Stomach (tissue), 9 donors: ENCODE results near the gene PRDM16. TPM values are rescaled to one million over a fixed set of nuclear protein-coding genes. Genes with fewer than 3 reads are reported as not detected.

Experiments
- DNase-seq, 2 donors: peaks; one replicate each; pipeline versions ENCODE4 v3.0.0 to v3.0.0-alpha.2; 2013 to 2019
- H3K27ac ChIP-seq, 5 donors: fragments of 200-600 bp in 4 of 5; sonication (generic) in 4 of 5; one replicate each; pipeline ENCODE4 v1.5.1; 2013 to 2019; ENCODE audit warnings: mild to moderate bottlenecking in 1 of 5, moderate library complexity in 1 of 5
- H3K27me3 ChIP-seq, 3 donors: fragments of 200-600 bp; sonication (generic); one replicate each; pipeline ENCODE4 v1.5.1; 2017 to 2019; ENCODE audit warnings: mixed run types in 1 of 3
- H3K36me3 ChIP-seq, 4 donors: fragments of 200-600 bp; sonication (generic); 1 replicate in 3 of 4; 2 replicates in 1 of 4; pipeline ENCODE4 v1.5.1; 2016 to 2019
- H3K4me1 ChIP-seq, 4 donors: fragments of 200-600 bp; sonication (generic); one replicate each; pipeline ENCODE4 v1.5.1; 2016 to 2019
- H3K4me3 ChIP-seq, 4 donors: fragments of 200-600 bp; sonication (generic) in 3 of 4; one replicate each; pipeline ENCODE4 v1.5.1; 2016 to 2019; ENCODE audit warnings: mild to moderate bottlenecking in 1 of 4
- H3K9me3 ChIP-seq, 4 donors: fragments of 200-600 bp; sonication (generic); one replicate each; pipeline ENCODE4 v1.5.1; 2016 to 2019
- EP300 ChIP-seq: sonication (generic); formaldehyde crosslinking; IDR thresholded peaks from one replicate; pipeline ENCODE4 v1.6.1; 2017; ENCODE audit warnings: antibody characterized with exemption
- POLR2A ChIP-seq, 4 donors: fragments of 450-650 bp; IDR thresholded peaks; one replicate each; pipeline ENCODE4 v1.6.1; 2016; ENCODE audit warnings: antibody characterized with exemption in 4 of 4, control low read depth in 2 of 4, mild to moderate bottlenecking in 1 of 4, moderate library complexity in 1 of 4
- POLR2AphosphoS5 ChIP-seq, 3 donors: sonication (generic); formaldehyde crosslinking; IDR thresholded peaks; one replicate each; pipeline ENCODE4 v1.6.1; 2016; ENCODE audit warnings: antibody characterized with exemption in 3 of 3
- WGBS, 5 donors: extraction: QIAGEN DNeasy Blood & Tissue Kit in 3 of 5; methylation state at CpG; one replicate each; pipeline versions ENCODE4 v1.1.5 to v1.1.7; 2013 to 2018; 5-methylcytosine and 5-hydroxymethylcytosine counted together
- intact Hi-C: fragments of 100-400 bp; cut with DNase I; formaldehyde crosslinking; loops from one replicate; pipeline ENCODE4 v1.15.1; 2023; ENCODE audit warnings: low total_unique reads
- polyA plus RNA-seq, 3 donors: library from polyadenylated mRNA; stranded (reverse); fragments of 200-250 nt; gene quantifications; one replicate each; pipeline ENCODE4 v1.2.3, GENCODE V29; 2013
- total RNA-seq, 5 donors: library from RNA; depleted of rRNA; stranded (reverse); fragments of >200 nt; gene quantifications; one replicate each; pipeline versions ENCODE4 v1.1.0 to v1.2.3, GENCODE V29; 2014 to 2016
- TF ChIP-seq, protein P1 (sequence below), 7 experiments: fragments of 450-650 bp in 4 of 7; fragments of 200-600 bp in 3 of 7; sonication (generic) in 3 of 7; IDR thresholded peaks; one replicate each; pipeline ENCODE4 v1.5.1; 2016 to 2019; ENCODE audit warnings: antibody characterized with exemption in 7 of 7, control low read depth in 2 of 7, mild to moderate bottlenecking in 1 of 7
- donor health status: healthy with polysubstance abuse.
- donor health status: Bipolar disorder and iron deficiency.
- donor health status: healthy.

PRDM16 gene
- total and polyA plus RNA-seq, 8 donors = 0.29 to 222 (median 15.8) TPM

DNA sequence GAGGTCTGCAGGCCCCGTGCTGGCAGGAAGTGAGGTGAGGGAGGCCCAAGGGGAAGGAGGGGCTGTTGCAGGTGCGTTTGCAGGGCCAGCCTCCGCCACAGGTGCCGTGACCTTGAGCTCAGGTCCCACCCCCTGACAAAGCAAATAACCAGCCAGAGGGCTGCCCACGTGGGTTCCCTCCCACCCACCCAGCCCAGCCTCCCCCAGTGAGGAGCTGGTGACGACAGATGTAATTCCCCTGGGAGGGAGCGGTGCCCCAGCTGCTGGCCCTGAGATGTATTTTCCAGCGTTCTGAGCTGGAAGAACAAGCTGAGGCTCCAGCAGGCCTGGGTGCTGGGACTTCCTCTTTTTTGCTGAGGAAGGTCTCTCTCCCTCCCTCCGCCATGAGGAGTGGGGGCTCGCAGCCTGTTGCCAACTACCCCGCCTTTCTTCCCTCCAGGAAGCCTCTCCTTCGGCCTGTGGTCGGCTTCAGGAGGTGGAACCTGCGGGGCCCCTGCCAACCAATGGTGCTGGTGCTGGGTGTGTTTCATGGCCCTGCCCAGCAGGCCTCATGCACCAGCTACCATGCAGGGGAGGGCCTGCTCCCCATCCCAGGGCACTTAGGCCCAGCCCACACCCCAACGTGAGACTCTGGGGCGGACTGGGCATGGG is 153.2 kb downstream of the PRDM16 start:
- Histone ChIP-seq H3K4me1 (peaks cover 43 to 72% (median 66%) of the 10 kb centered on the region in 4 donors), H3K9me3 (no peaks in the 10 kb centered on the region), H3K27me3 (peaks cover 0 to 9% (median 0%) of the 10 kb centered on the region in 3 donors), H3K27ac (peak overlapping the region; percentile 77 to 91 (median 84)), H3K4me3 (no peak overlapping the region), H3K36me3 (no peaks in the 10 kb centered on the region)
- 13 to 38% (median 19%) methylated on average over 11 to 16 of the region's 16 CpGs for WGBS, 5 donors
- no peak for TF ChIP-seq EP300
- peak in 2 of 3 donors; percentile 40 to 62 for TF ChIP-seq POLR2AphosphoS5 (IDR thresholded peaks at IDR 0.05)
- TF ChIP-seq, protein P1, sequence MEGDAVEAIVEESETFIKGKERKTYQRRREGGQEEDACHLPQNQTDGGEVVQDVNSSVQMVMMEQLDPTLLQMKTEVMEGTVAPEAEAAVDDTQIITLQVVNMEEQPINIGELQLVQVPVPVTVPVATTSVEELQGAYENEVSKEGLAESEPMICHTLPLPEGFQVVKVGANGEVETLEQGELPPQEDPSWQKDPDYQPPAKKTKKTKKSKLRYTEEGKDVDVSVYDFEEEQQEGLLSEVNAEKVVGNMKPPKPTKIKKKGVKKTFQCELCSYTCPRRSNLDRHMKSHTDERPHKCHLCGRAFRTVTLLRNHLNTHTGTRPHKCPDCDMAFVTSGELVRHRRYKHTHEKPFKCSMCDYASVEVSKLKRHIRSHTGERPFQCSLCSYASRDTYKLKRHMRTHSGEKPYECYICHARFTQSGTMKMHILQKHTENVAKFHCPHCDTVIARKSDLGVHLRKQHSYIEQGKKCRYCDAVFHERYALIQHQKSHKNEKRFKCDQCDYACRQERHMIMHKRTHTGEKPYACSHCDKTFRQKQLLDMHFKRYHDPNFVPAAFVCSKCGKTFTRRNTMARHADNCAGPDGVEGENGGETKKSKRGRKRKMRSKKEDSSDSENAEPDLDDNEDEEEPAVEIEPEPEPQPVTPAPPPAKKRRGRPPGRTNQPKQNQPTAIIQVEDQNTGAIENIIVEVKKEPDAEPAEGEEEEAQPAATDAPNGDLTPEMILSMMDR (IDR thresholded peaks at IDR 0.05) = no peak
- intact Hi-C loops = no loop called here
- peak; percentile 88 to 93 for DNase-seq

DNA sequence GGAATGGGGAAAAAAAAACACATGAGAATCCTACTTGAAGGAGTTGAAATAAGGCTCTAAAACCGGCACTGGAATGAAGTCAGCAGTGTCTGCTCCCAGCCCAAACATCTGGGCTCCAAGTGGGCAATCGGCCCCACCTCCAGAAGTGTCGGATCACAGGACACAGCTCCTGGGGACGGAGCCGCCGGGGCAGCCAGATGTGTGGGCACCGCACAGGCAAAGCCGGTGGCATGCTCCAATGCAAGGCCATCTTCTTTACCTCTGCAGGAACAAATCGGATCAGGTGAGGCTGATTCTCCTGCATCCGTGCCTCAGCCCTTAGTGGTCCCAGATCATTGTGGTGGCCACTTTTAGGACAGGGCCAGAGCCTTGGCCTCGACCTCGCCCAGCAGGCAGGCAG is 156.7 kb downstream of the PRDM16 start:
- Histone ChIP-seq H3K36me3 (no peaks in the 10 kb centered on the region), H3K4me1 (peaks cover 13 to 38% (median 32%) of the 10 kb centered on the region in 4 donors), H3K27me3 (peaks cover 0 to 23% (median 0%) of the 10 kb centered on the region in 3 donors), H3K27ac (no peak overlapping the region), H3K4me3 (no peak overlapping the region), H3K9me3 (no peaks in the 10 kb centered on the region)
- DNase-seq = no peak
- WGBS, 5 donors = 72 to 84% (median 73%) methylated on average over 10 to 12 of the region's 12 CpGs
- TF ChIP-seq POLR2AphosphoS5 (IDR thresholded peaks at IDR 0.05) = no peak
- TF ChIP-seq EP300 = no peak
- TF ChIP-seq, protein P1 (IDR thresholded peaks at IDR 0.05) = no peak
- no peak for TF ChIP-seq POLR2A (IDR thresholded peaks at IDR 0.05)
- intact Hi-C loops = no loop called here

DNA sequence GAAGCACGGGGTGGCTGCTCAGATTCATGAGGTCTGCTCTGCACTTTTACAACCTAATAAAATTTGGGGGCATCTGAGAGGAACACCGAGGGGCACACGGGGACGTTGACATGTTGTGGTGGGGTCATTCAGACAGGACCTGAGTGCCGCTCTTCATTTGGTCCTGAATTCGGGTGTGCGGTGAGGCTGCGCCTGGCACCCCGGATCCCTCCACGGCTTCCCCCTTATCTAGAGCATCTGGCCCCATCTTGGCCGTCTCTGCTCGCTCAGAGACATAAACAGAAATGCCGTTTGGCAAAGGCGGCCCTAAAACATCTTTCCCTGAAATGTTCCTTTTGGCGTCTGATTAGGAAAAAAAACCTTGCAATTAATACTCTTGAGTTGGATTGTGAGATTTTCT is 157.2 kb downstream of the PRDM16 start:
- TF ChIP-seq EP300 = no peak
- TF ChIP-seq POLR2AphosphoS5 (IDR thresholded peaks at IDR 0.05) = no peak
- TF ChIP-seq, protein P1 (IDR thresholded peaks at IDR 0.05) = no peak
- no peak for TF ChIP-seq POLR2A (IDR thresholded peaks at IDR 0.05)
- no peak overlapping the region for H3K27ac ChIP-seq
- WGBS, 5 donors = 58 to 68% (median 63%) methylated on average over 15 of the region's 15 CpGs
- intact Hi-C loops = no loop called here
- DNase-seq = no peak
- peaks cover 9 to 33% (median 26%) of the 10 kb centered on the region in 4 donors for H3K4me1 ChIP-seq
- H3K27me3 ChIP-seq = peaks cover 0 to 23% (median 0%) of the 10 kb centered on the region in 3 donors
- no peak overlapping the region for H3K4me3 ChIP-seq
- H3K36me3 ChIP-seq = no peaks in the 10 kb centered on the region
- no peaks in the 10 kb centered on the region for H3K9me3 ChIP-seq

DNA sequence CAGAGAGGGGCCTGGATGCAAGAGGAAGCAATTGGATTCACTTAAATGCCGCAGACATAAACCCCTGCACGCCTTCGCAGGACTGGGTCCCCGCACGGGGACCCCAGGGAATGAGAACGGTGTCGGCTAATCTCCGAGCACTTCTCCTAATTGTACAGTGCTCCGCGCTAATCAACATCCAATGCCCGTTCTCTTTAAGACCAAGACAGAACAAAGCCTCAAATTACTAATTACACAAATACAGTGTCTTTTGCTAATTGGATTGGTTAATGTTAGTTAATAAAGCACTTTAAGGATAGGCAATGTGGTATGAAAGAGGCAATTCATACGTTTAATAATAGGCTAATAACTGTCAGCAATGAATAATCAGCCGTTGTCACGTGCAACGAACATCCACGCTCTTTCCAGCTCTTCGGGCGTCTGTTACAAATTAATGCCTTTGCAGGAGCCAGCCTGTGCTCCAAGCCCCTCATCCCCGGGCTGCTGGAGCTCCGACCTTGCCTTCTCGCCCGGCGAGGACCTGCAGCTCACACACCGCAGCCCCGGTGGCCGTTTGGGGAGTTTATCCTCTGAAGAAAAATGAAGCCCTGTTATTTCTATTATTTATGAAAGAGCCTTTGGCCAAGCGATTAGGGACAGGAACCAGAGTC is 157.8 kb downstream of the PRDM16 start:
- intact Hi-C loops = no loop called here
- Histone ChIP-seq H3K27me3 (peaks cover 0 to 23% (median 0%) of the 10 kb centered on the region in 3 donors), H3K36me3 (no peaks in the 10 kb centered on the region), H3K27ac (no peak overlapping the region), H3K4me3 (no peak overlapping the region), H3K4me1 (peaks cover 8 to 26% (median 20%) of the 10 kb centered on the region in 4 donors), H3K9me3 (no peaks in the 10 kb centered on the region)
- DNase-seq = no peak
- TF ChIP-seq POLR2AphosphoS5 (IDR thresholded peaks at IDR 0.05) (no peak), POLR2A (IDR thresholded peaks at IDR 0.05) (no peak), EP300 (no peak)
- TF ChIP-seq, protein P1 (IDR thresholded peaks at IDR 0.05) = no peak
- 72 to 86% (median 80%) methylated on average over 27 of the region's 27 CpGs for WGBS, 5 donors
